GM19238 (cell line): Measurements from ENCODE around the gene MND1.
"Not testable (repeated sequence)": the region's sequence is repeated elsewhere in the genome, so short reads cannot be mapped to it uniquely, and the experiment has no call there.

Experiments used
- DNase-seq: peaks from one replicate; pipeline ENCODE4 v3.0.0; 2011; ENCODE audit warnings: low spot score; ENCODE audit not compliant: insufficient read length

The MND1 gene

GRCh38 chr4:153438916-153439756 lies 94.6 kb downstream of the MND1 start:
- peak; percentile 16 for DNase-seq

DNA sequence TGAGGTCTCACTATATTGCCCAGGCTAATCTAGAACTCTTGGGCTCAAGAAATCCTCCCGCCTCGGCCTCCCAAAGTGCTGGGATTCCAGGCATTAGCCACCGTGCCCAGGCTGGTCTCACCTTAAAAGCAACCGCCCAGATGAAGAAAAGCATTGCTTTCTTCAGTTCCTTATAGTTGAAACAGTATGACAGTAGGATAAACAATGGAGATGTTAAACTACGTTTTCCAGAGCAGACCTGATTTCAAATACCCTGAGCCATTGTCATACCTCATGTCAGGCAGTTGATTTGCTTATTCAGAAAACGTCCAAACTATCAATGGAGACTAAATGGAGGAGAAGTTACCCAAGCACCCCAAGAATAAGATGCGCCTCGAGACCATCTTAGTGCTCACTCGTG lies 95.3 kb downstream of the MND1 start:
- no peak for DNase-seq

GRCh38 chr4:153440475-153440874 lies 96.0 kb downstream of the MND1 start:
- no peak for DNase-seq

GRCh38 chr4:153447175-153447905 lies 102.9 kb downstream of the MND1 start:
- DNase-seq, result no peak

- DNase-seq, result no peak
Measured at GRCh38 chr4:153448003-153448731, 103.7 kb downstream of the MND1 start.

- no peak for DNase-seq
Measured at GRCh38 chr4:153449338-153449737, 104.8 kb downstream of the MND1 start.

DNA sequence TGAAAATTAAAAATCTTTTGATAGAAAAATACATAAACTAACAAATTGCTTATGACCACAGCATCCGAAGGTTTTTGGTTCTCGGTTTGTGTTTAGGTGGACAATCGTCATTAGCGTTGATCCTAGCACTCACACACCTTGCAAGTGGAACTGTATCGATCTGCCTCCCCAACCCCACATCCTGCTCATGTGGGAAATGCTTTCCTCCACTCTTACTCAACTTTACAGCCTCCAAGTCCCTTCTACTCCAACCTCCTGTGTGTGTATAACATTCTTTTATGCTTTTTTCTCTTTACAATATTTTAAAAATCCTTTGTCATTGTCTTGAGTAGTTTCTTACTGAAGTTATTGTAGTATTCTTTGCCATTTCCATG lies 106.0 kb downstream of the MND1 start:
- DNase-seq, result no peak

DNA sequence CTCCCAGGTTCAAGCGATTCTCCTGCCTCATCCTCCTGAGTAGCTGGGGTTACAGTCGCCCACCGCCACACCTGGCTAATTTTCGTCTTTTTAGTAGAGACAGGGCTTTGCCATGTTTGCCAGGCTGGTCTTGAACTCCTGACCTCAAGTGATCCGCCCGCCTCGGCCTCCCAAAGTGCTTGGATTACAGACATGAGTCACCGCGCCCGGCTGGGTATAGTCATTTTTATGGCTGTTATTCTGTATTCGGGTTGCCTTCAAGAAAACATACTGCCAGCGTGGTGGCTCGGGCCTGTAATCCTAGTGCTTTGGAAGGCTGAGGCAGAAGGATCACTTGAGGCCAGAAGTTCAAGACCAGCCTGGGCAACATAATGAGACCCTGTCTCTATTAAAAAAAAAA lies 106.7 kb downstream of the MND1 start:
- DNase-seq, result not testable (repeated sequence)

GRCh38 chr4:153451911-153452657 lies 107.6 kb downstream of the MND1 start:
- no peak for DNase-seq

DNA sequence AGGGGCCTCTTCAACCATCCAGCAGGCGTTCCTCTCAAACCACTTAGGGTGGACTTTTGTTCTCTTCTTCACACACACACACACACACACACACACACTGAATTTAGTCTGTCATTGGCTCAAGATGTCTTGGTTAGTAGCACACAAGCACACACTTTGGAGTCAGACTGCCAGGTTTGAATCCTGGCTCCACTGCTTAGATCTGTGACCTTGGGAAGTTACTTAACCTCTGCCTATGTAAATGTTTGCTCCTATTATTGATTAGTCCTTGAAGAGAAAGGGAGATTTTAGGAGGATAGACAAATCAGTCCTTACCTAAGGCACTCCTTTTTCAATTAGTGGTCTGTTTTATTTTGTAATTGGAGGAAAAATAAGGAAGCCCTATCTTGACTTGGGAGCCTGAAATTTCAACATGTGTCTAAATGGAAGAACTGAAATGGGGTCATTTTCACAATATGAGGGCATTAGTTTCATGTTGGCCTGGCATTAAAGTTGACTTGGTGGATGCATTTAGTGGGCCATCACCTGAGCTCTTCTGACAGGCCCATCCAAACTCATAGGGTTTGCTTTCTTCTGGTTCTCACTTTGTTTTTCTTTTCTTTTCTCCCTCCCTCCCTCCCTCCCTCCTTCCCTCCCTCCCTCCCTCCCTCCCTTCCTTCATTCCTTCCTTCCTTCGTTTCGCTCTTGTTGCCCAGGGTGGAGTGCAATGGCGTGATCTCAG lies 108.3 kb downstream of the MND1 start:
- DNase-seq, result no peak

- no peak for DNase-seq
Measured at GRCh38 chr4:153453402-153453801, 108.9 kb downstream of the MND1 start.

DNA sequence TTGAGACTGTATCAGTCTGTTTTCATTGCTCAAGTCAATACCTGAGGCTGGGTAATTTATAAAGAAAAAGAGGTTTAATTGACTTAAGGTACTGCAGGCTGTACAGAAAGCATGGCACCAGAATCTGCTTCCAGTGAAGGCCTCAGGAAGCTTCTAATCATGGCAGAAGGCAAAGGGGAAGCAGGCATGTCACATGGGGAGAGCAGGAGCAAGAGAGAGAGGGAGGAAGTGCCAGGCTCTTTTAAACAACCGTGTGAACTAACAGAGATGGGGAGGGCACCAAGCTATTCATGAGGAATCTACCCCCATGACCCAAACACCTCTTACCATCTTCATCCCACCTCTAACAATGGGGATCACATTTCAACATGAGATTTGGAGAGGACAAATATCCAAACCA lies 114.5 kb downstream of the MND1 start:
- no peak for DNase-seq

- DNase-seq, result not testable (repeated sequence)
Measured at GRCh38 chr4:153461549-153461948, 117.1 kb downstream of the MND1 start.

GRCh38 chr4:153464068-153464467 lies 119.6 kb downstream of the MND1 start:
- no peak for DNase-seq
